ENCODE data around the gene CHD5.

CHD5 gene

GRCh38 chr1:6130036-6130435, 50.1 kb downstream of the CHD5 start:
- DNase-seq: no peak

- no peak for DNase-seq
Measured at GRCh38 chr1:6129313-6129712, 50.8 kb downstream of the CHD5 start.

GRCh38 chr1:6128276-6129081, 51.6 kb downstream of the CHD5 start:
- no peak for DNase-seq

GRCh38 chr1:6127587-6128163, 52.4 kb downstream of the CHD5 start:
- peak; percentile 77 for DNase-seq

GRCh38 chr1:6126521-6127067, 53.5 kb downstream of the CHD5 start:
- no peak for DNase-seq

GRCh38 chr1:6126028-6126427, 54.1 kb downstream of the CHD5 start:
- no peak for DNase-seq

GRCh38 chr1:6125366-6125765, 54.8 kb downstream of the CHD5 start:
- no peak for DNase-seq

GRCh38 chr1:6124746-6125365, 55.3 kb downstream of the CHD5 start:
- DNase-seq: no peak

GRCh38 chr1:6124341-6124740, 55.8 kb downstream of the CHD5 start:
- no peak for DNase-seq

- no peak for DNase-seq
Measured at GRCh38 chr1:6123816-6124215, 56.3 kb downstream of the CHD5 start.

- DNase-seq: no peak
Measured at GRCh38 chr1:6123083-6123482, 57.0 kb downstream of the CHD5 start.

GRCh38 chr1:6121651-6122370, 58.3 kb downstream of the CHD5 start:
- DNase-seq: no peak

GRCh38 chr1:6121021-6121421, 59.1 kb downstream of the CHD5 start:
- DNase-seq: no peak

GRCh38 chr1:6118415-6118814, 61.7 kb downstream of the CHD5 start:
- DNase-seq: no peak

- DNase-seq: no peak
Measured at GRCh38 chr1:6117624-6118023, 62.5 kb downstream of the CHD5 start.

GRCh38 chr1:6117064-6117463, 63.1 kb downstream of the CHD5 start:
- DNase-seq: no peak

- DNase-seq: no peak
Measured at GRCh38 chr1:6116137-6116536, 64.0 kb downstream of the CHD5 start.

- no peak for DNase-seq
Measured at GRCh38 chr1:6113745-6114144, 66.4 kb downstream of the CHD5 start.

GRCh38 chr1:6113116-6113515, 67.0 kb downstream of the CHD5 start:
- DNase-seq: no peak

- DNase-seq: no peak
Measured at GRCh38 chr1:6112690-6113005, 67.5 kb downstream of the CHD5 start.

- no peak for DNase-seq
Measured at GRCh38 chr1:6111991-6112689, 68.0 kb downstream of the CHD5 start.

GRCh38 chr1:6111571-6111970, 68.5 kb downstream of the CHD5 start:
- DNase-seq: no peak

GRCh38 chr1:6110326-6110725, 69.8 kb downstream of the CHD5 start:
- no peak for DNase-seq

All from CD4-positive, alpha-beta T cell treated with Interleukin-10 for 1 hour (primary cell).